Measurements from ENCODE around the gene IVD. TPM values are rescaled to one million over a fixed set of nuclear protein-coding genes. Genes with fewer than 3 reads are reported as not detected.

Gene IVD
- total RNA-seq, 1 donor: 33.6 TPM

- no peak overlapping the region for H3K4me3 ChIP-seq (ENCODE audit: low read depth, low read length)
- no peak for TF ChIP-seq CTCF (IDR thresholded peaks at IDR 0.05; ENCODE audit: insufficient read depth, low read length)
- DNase-seq (ENCODE audit: low read depth): no peak
These were observed 50.7 kb downstream of the IVD start for GRCh38 chr15:40456299-40456712.

- no peak overlapping the region for H3K4me3 ChIP-seq (ENCODE audit: low read depth, low read length)
- no peak for DNase-seq (ENCODE audit: low read depth)
- TF ChIP-seq CTCF (IDR thresholded peaks at IDR 0.05; ENCODE audit: insufficient read depth, low read length): no peak
These were observed 51.1 kb downstream of the IVD start for GRCh38 chr15:40456738-40457137.

- DNase-seq (ENCODE audit: low read depth): no peak
- no peak for TF ChIP-seq CTCF (IDR thresholded peaks at IDR 0.05; ENCODE audit: insufficient read depth, low read length)
- no peak overlapping the region for H3K4me3 ChIP-seq (ENCODE audit: low read depth, low read length)
These were observed 53.1 kb downstream of the IVD start for GRCh38 chr15:40458495-40459371.

GRCh38 chr15:40459391-40460015, 53.9 kb downstream of the IVD start:
- H3K4me3 ChIP-seq (ENCODE audit: low read depth, low read length): no peak overlapping the region
- DNase-seq (ENCODE audit: low read depth): no peak
- no peak for TF ChIP-seq CTCF (IDR thresholded peaks at IDR 0.05; ENCODE audit: insufficient read depth, low read length)

GRCh38 chr15:40460404-40460803, 54.8 kb downstream of the IVD start:
- no peak for TF ChIP-seq CTCF (IDR thresholded peaks at IDR 0.05; ENCODE audit: insufficient read depth, low read length)
- H3K4me3 ChIP-seq (ENCODE audit: low read depth, low read length): no peak overlapping the region
- DNase-seq (ENCODE audit: low read depth): no peak

- no peak for TF ChIP-seq CTCF (IDR thresholded peaks at IDR 0.05; ENCODE audit: insufficient read depth, low read length)
- DNase-seq (ENCODE audit: low read depth): no peak
- H3K4me3 ChIP-seq (ENCODE audit: low read depth, low read length): no peak overlapping the region
These were observed 56.4 kb downstream of the IVD start for GRCh38 chr15:40461958-40462357.

Data from fibroblast of the aortic adventitia (primary cell).